Upper lobe of left lung (tissue), 4 donors: Measurements from ENCODE around the gene SGF29.

Experiments used
- POLR2A ChIP-seq, 4 donors: fragments of 450-650 bp; IDR thresholded peaks; one replicate each; pipeline ENCODE4 v1.5.1; 2016 to 2017; ENCODE audit warnings: antibody characterized with exemption in 4 of 4, mild to moderate bottlenecking in 2 of 4
- TF ChIP-seq, protein P1 (sequence below), 6 experiments: fragments of 450-650 bp in 4 of 6; fragments of 200-600 bp in 2 of 6; sonication (generic) in 2 of 6; IDR thresholded peaks; one replicate each; pipeline ENCODE4 v1.5.1; 2016 to 2019; ENCODE audit warnings: antibody characterized with exemption in 6 of 6

DNA sequence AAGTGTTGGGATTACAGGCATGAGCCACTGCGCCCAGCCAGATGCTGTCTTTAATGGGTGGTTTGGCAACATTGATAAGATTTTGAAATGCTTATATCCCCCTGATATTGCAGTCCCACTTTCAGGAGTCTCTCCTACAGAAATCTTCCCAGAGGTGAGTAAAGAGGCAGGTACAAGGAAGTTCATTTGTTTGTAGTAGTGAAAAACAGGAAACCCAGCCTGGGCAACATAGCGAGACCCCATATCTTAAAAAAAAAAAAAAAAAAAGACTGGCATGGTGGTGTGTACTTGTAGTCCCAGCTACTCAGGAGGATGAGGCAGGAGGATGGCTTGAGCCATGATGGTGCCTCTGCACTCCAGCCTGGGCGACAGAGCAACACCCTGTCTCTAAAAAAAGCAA, 8.7 kb upstream of the SGF29 start:
- TF ChIP-seq POLR2A (IDR thresholded peaks at IDR 0.05), result no peak
- TF ChIP-seq, protein P1, sequence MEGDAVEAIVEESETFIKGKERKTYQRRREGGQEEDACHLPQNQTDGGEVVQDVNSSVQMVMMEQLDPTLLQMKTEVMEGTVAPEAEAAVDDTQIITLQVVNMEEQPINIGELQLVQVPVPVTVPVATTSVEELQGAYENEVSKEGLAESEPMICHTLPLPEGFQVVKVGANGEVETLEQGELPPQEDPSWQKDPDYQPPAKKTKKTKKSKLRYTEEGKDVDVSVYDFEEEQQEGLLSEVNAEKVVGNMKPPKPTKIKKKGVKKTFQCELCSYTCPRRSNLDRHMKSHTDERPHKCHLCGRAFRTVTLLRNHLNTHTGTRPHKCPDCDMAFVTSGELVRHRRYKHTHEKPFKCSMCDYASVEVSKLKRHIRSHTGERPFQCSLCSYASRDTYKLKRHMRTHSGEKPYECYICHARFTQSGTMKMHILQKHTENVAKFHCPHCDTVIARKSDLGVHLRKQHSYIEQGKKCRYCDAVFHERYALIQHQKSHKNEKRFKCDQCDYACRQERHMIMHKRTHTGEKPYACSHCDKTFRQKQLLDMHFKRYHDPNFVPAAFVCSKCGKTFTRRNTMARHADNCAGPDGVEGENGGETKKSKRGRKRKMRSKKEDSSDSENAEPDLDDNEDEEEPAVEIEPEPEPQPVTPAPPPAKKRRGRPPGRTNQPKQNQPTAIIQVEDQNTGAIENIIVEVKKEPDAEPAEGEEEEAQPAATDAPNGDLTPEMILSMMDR (IDR thresholded peaks at IDR 0.05), result no peak
